OCI-LY3 (cell line): Measurements from ENCODE around the gene DPP10.

ENCODE experiments used
- H2AFZ ChIP-seq: fragments of 200-600, 300-600 bp; shearing (Covaris generic); 2 replicates; pipeline ENCODE4 v1.6.0; 2014; ENCODE audit warnings: antibody characterized with exemption, low read depth, low read length
- H3K27ac ChIP-seq: fragments of 200-600, 300-600 bp; sonication (generic); 2 replicates; pipeline ENCODE4 v1.5.1; 2014; ENCODE audit warnings: mild to moderate bottlenecking, low read length, moderate library complexity, mixed read lengths
- H3K27me3 ChIP-seq: fragments of 200-600, 300-600 bp; sonication (generic); 2 replicates; pipeline ENCODE4 v1.6.1; 2014; ENCODE audit warnings: low read depth, low read length, mixed read lengths
- H3K36me3 ChIP-seq: fragments of 200-600, 300-600 bp; sonication (generic); replicated peaks from 2 replicates; pipeline ENCODE3; 2014; ENCODE audit warnings: low read depth, low read length, mixed read lengths
- H3K4me1 ChIP-seq: fragments of 300-600, 200-600 bp; sonication (generic); 2 replicates; pipeline ENCODE4 v1.6.1; 2014; ENCODE audit warnings: low read length, mixed read lengths
- H3K4me2 ChIP-seq: fragments of 200-600, 300-600 bp; sonication (generic); 2 replicates; pipeline ENCODE4 v1.6.1; 2014; ENCODE audit warnings: low read length, mixed read lengths
- H3K4me3 ChIP-seq: fragments of 300-600, 200-600 bp; sonication (generic); 2 replicates; pipeline ENCODE4 v1.5.1; 2014; ENCODE audit warnings: antibody characterized with exemption, mild to moderate bottlenecking, low read length, moderate library complexity
- H3K79me2 ChIP-seq: fragments of 300-600, 200-600 bp; shearing (Covaris generic); 2 replicates; pipeline ENCODE4 v1.6.1; 2014; ENCODE audit warnings: mild to moderate bottlenecking, low read length, mixed read lengths
- H3K9ac ChIP-seq: fragments of 300-600, 200-600 bp; shearing (Covaris generic); 2 replicates; pipeline ENCODE4 v1.6.0; 2014; ENCODE audit warnings: mild to moderate bottlenecking, low read length, moderate library complexity
- H3K9me3 ChIP-seq: fragments of 200-600, 300-600 bp; shearing (Covaris generic); 2 replicates; pipeline ENCODE4 v1.6.1; 2014; ENCODE audit warnings: low read length, mixed read lengths; ENCODE audit not compliant: insufficient read depth
- H4K20me1 ChIP-seq: fragments of 200-600, 300-600 bp; sonication (generic); 2 replicates; pipeline ENCODE4 v1.6.1; 2016; ENCODE audit warnings: low read length, mixed read lengths; ENCODE audit not compliant: insufficient read depth
- CTCF ChIP-seq: fragments of 200-600, 300-600 bp; sonication (generic); IDR thresholded peaks from 2 replicates; pipeline ENCODE4 v1.5.1; 2014; ENCODE audit warnings: antibody characterized with exemption, low read length, low read depth
- EZH2phosphoT487 ChIP-seq: fragments of 200-600 bp; shearing (Covaris generic); IDR thresholded peaks from 2 replicates; pipeline ENCODE4 v1.6.1; 2018; ENCODE audit warnings: antibody characterized with exemption, mixed run types, low read depth

Gene DPP10

GRCh38 chr2:115483666-115484065, 1041.2 kb downstream of the DPP10 start:
- Histone ChIP-seq H3K79me2 (no peaks in the 10 kb centered on the region), H3K4me3 (no peak overlapping the region), H3K9ac (no peak overlapping the region), H3K27me3 (no peaks in the 10 kb centered on the region), H2AFZ (no peak overlapping the region), H3K4me2 (no peak overlapping the region), H3K4me1 (no peaks in the 10 kb centered on the region), H4K20me1 (no peaks in the 10 kb centered on the region), H3K36me3 (no peaks in the 10 kb centered on the region), H3K9me3 (no peaks in the 10 kb centered on the region), H3K27ac (no peak overlapping the region)
- TF ChIP-seq CTCF (no peak), EZH2phosphoT487 (no peak)

GRCh38 chr2:115484486-115484885, 1042.0 kb downstream of the DPP10 start:
- Histone ChIP-seq H3K4me3 (no peak overlapping the region), H3K79me2 (no peaks in the 10 kb centered on the region), H3K4me1 (no peaks in the 10 kb centered on the region), H3K27me3 (no peaks in the 10 kb centered on the region), H3K27ac (no peak overlapping the region), H2AFZ (no peak overlapping the region), H3K9ac (no peak overlapping the region), H3K9me3 (no peaks in the 10 kb centered on the region), H3K36me3 (no peaks in the 10 kb centered on the region), H3K4me2 (no peak overlapping the region), H4K20me1 (no peaks in the 10 kb centered on the region)
- TF ChIP-seq CTCF (no peak), EZH2phosphoT487 (no peak)

GRCh38 chr2:115484983-115485382, 1042.5 kb downstream of the DPP10 start:
- no peaks in the 10 kb centered on the region for H3K9me3 ChIP-seq
- H3K27ac ChIP-seq = no peak overlapping the region
- no peak overlapping the region for H2AFZ ChIP-seq
- no peaks in the 10 kb centered on the region for H3K36me3 ChIP-seq
- no peaks in the 10 kb centered on the region for H3K4me1 ChIP-seq
- no peaks in the 10 kb centered on the region for H3K79me2 ChIP-seq
- no peak overlapping the region for H3K4me2 ChIP-seq
- no peak overlapping the region for H3K9ac ChIP-seq
- H3K27me3 ChIP-seq = no peaks in the 10 kb centered on the region
- TF ChIP-seq EZH2phosphoT487 = no peak
- TF ChIP-seq CTCF = no peak
- H4K20me1 ChIP-seq = no peaks in the 10 kb centered on the region
- H3K4me3 ChIP-seq = no peak overlapping the region

- Histone ChIP-seq H3K9me3 (no peaks in the 10 kb centered on the region), H3K4me1 (no peaks in the 10 kb centered on the region), H3K4me2 (no peak overlapping the region), H3K4me3 (no peak overlapping the region), H3K27ac (no peak overlapping the region), H3K9ac (no peak overlapping the region), H3K36me3 (no peaks in the 10 kb centered on the region), H3K79me2 (no peaks in the 10 kb centered on the region), H3K27me3 (no peaks in the 10 kb centered on the region), H2AFZ (no peak overlapping the region), H4K20me1 (no peaks in the 10 kb centered on the region)
- no peak for TF ChIP-seq CTCF
- TF ChIP-seq EZH2phosphoT487 = no peak
Observed at GRCh38 chr2:115491186-115491793, 1048.8 kb downstream of the DPP10 start.
